Activated CD4-positive, CD25-positive, alpha-beta regulatory T cell treated with anti-CD3 and anti-CD28 coated beads, Interleukin-2, amount 50 U/mL, for 72 hours (primary cell): ENCODE results near the gene COQ7.
A peak's percentile ranks its signal among the peaks of the same experiment; 100 is the strongest.

ENCODE experiments used
- DNase-seq: peaks from one replicate; pipeline ENCODE4 v3.0.0; 2021

The COQ7 gene

GRCh38 chr16:19067349-19068236 lies at the start of gene COQ7:
Gene COQ7 (plus strand): TSS chr16:19067614. CDS start chr16:19067665, 51 bp downstream.
- peak; percentile 96 for DNase-seq

GRCh38 chr16:19020689-19021088 lies 46.7 kb upstream of the COQ7 start:
- DNase-seq: no peak

- no peak for DNase-seq
Measured at GRCh38 chr16:19021747-19022146, 45.7 kb upstream of the COQ7 start.

GRCh38 chr16:19027416-19027815 lies 40.0 kb upstream of the COQ7 start:
- DNase-seq: no peak

GRCh38 chr16:19029980-19030379 lies 37.4 kb upstream of the COQ7 start:
- no peak for DNase-seq

GRCh38 chr16:19031738-19032137 lies 35.7 kb upstream of the COQ7 start:
- no peak for DNase-seq

GRCh38 chr16:19033761-19034160 lies 33.7 kb upstream of the COQ7 start:
- no peak for DNase-seq

GRCh38 chr16:19040400-19040799 lies 27.0 kb upstream of the COQ7 start:
- no peak for DNase-seq

- DNase-seq: no peak
Measured at GRCh38 chr16:19044769-19045168, 22.6 kb upstream of the COQ7 start.

GRCh38 chr16:19046062-19046461 lies 21.4 kb upstream of the COQ7 start:
- DNase-seq: no peak

- no peak for DNase-seq
Measured at GRCh38 chr16:19062706-19063105, 4.7 kb upstream of the COQ7 start.

GRCh38 chr16:19066988-19067348 lies 446 bp upstream of the COQ7 start:
- DNase-seq: no peak

GRCh38 chr16:19068237-19068815 lies 912 bp downstream of the COQ7 start:
- no peak for DNase-seq

GRCh38 chr16:19071811-19072777 lies 4.7 kb downstream of the COQ7 start:
- peak; percentile 52 for DNase-seq

- DNase-seq: no peak
Measured at GRCh38 chr16:19073344-19073743, 5.9 kb downstream of the COQ7 start.

- no peak for DNase-seq
Measured at GRCh38 chr16:19073863-19074262, 6.4 kb downstream of the COQ7 start.

GRCh38 chr16:19075511-19075910 lies 8.1 kb downstream of the COQ7 start:
- DNase-seq: no peak

- DNase-seq: no peak
Measured at GRCh38 chr16:19077879-19078278, 10.5 kb downstream of the COQ7 start.

GRCh38 chr16:19083670-19084069 lies 16.3 kb downstream of the COQ7 start:
- DNase-seq: no peak

GRCh38 chr16:19084139-19084538 lies 16.7 kb downstream of the COQ7 start:
- no peak for DNase-seq

- no peak for DNase-seq
Measured at GRCh38 chr16:19084879-19085278, 17.5 kb downstream of the COQ7 start.

- DNase-seq: no peak
Measured at GRCh38 chr16:19085679-19086200, 18.3 kb downstream of the COQ7 start.
